PC-9 (cell line): ENCODE results near the gene ERVFRD-1.

ENCODE experiments used
- EZH2 ChIP-seq: fragments of 200-600 bp; sonication (generic); IDR thresholded peaks from 2 replicates; pipeline ENCODE4 v1.8.0; 2017; ENCODE audit warnings: antibody characterized with exemption, low read depth
- TF ChIP-seq, protein P1 (sequence below): fragments of 200-600 bp; sonication (generic); conservative IDR thresholded peaks from 2 replicates; pipeline ENCODE4 v1.6.1; 2017; ENCODE audit warnings: mixed run types, antibody characterized with exemption, mild to moderate bottlenecking, moderate library complexity

DNA sequence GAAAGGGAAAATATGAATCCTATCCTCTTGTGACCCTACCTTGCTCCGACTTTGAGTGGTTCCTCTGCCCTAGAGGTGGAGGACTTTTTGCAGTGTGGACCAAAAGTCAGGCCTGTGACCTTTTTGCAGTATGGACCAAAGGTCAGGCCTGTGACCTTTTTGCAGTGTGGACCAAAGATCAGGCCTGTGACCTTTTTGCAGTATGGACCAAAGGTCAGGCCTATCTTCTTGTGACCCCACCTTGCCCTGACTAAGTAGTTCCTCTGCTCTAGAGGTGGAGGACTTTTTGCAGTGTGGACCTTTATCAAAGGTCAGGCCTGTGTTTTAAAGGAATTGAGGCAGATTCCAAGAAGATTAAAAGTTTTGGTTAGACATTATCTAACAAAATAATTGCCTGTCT lies 10.9 kb upstream of the ERVFRD-1 start:
- TF ChIP-seq EZH2: no peak
- TF ChIP-seq, protein P1, sequence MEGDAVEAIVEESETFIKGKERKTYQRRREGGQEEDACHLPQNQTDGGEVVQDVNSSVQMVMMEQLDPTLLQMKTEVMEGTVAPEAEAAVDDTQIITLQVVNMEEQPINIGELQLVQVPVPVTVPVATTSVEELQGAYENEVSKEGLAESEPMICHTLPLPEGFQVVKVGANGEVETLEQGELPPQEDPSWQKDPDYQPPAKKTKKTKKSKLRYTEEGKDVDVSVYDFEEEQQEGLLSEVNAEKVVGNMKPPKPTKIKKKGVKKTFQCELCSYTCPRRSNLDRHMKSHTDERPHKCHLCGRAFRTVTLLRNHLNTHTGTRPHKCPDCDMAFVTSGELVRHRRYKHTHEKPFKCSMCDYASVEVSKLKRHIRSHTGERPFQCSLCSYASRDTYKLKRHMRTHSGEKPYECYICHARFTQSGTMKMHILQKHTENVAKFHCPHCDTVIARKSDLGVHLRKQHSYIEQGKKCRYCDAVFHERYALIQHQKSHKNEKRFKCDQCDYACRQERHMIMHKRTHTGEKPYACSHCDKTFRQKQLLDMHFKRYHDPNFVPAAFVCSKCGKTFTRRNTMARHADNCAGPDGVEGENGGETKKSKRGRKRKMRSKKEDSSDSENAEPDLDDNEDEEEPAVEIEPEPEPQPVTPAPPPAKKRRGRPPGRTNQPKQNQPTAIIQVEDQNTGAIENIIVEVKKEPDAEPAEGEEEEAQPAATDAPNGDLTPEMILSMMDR: no peak
